K562 (cell line): ENCODE data around the gene MDC1. TPM values are rescaled to one million over a fixed set of nuclear protein-coding genes. Genes with fewer than 3 reads are reported as not detected.

Experiments used
- BCL6 ChIP-seq: fragments of 250-450 bp; sonication (Bioruptor Pico); IDR thresholded peaks from 2 replicates; pipeline ENCODE4 v1.4.0; 2020
- CC2D1A ChIP-seq: fragments of 450-650 bp; IDR thresholded peaks from 2 replicates; pipeline ENCODE4 v1.6.1; 2017; ENCODE audit warnings: mild to moderate bottlenecking
- CEBPZ ChIP-seq: fragments of 150-350 bp; IDR thresholded peaks from 2 replicates; pipeline ENCODE4 v1.6.1; 2014; ENCODE audit warnings: low read depth, mild to moderate bottlenecking, low read length, borderline replicate concordance
- CTCF ChIP-seq, 3 experiments: IDR thresholded peaks in 2 of 3; conservative IDR thresholded peaks in 1 of 3; 2 replicates each; pipeline ENCODE4 v1.5.1; 2011 to 2012; ENCODE audit warnings: low read length in 3 of 3, mild to moderate bottlenecking in 3 of 3, control low read depth in 2 of 3, improper control_type of control experiment in 1 of 3, inconsistent platforms in 1 of 3, low read depth in 1 of 3, mixed read lengths in 1 of 3, moderate library complexity in 1 of 3; ENCODE audit not compliant: insufficient read depth in 2 of 3
- HNRNPLL ChIP-seq: fragments of 200-400 bp; formaldehyde crosslinking; IDR thresholded peaks from 2 replicates; pipeline ENCODE4 v1.6.1; 2017; ENCODE audit warnings: low read length, low read depth, mild to moderate bottlenecking; ENCODE audit not compliant: poor library complexity, severe bottlenecking
- MED1 ChIP-seq: sonication (generic); formaldehyde crosslinking; IDR thresholded peaks from 2 replicates; pipeline ENCODE4 v1.8.1; 2023; ENCODE audit warnings: missing genetic modification reagents, borderline replicate concordance
- MITF ChIP-seq: IDR thresholded peaks from 2 replicates; pipeline ENCODE4 v1.6.1; 2014; ENCODE audit warnings: antibody characterized with exemption
- NCOA6 ChIP-seq: fragments of 450-650 bp; IDR thresholded peaks from 2 replicates; pipeline ENCODE4 v1.6.1; 2017; ENCODE audit warnings: mild to moderate bottlenecking
- PHB ChIP-seq: fragments of 250-450 bp; sonication (Bioruptor Pico); IDR thresholded peaks from 2 replicates; pipeline ENCODE4 v1.5.0; 2021
- SMAD1 ChIP-seq: fragments of 150-350 bp; IDR thresholded peaks from 2 replicates; pipeline ENCODE4 v1.6.1; 2014; ENCODE audit warnings: low read length, low read depth; ENCODE audit not compliant: partially characterized antibody
- SMARCB1 ChIP-seq: IDR thresholded peaks from 2 replicates; pipeline ENCODE4 v1.6.1; 2011; ENCODE audit warnings: improper control_type of control experiment, low read depth; ENCODE audit not compliant: insufficient read length
- TBP ChIP-seq: optimal IDR thresholded peaks from 2 replicates; pipeline ENCODE3; 2011; ENCODE audit warnings: low read depth, low read length, improper control_type of control experiment
- ZBTB26 ChIP-seq: fragments of 450-650 bp; formaldehyde crosslinking; IDR thresholded peaks from 2 replicates; pipeline ENCODE4 v1.4.0; 2022; ENCODE audit warnings: missing genetic modification characterization
- ZNF311 ChIP-seq: fragments of 250-450 bp; sonication (Bioruptor Pico); IDR thresholded peaks from 2 replicates; pipeline ENCODE4 v1.4.0; 2020; ENCODE audit warnings: mild to moderate bottlenecking, moderate library complexity
- ZNF398 ChIP-seq: fragments of 250-450 bp; sonication (Bioruptor Pico); IDR thresholded peaks from 2 replicates; pipeline ENCODE4 v1.8.0; 2021; ENCODE audit warnings: moderate library complexity, mild to moderate bottlenecking, inconsistent platforms
- ZNF778 ChIP-seq: fragments of 450-650 bp; formaldehyde crosslinking; IDR thresholded peaks from 2 replicates; pipeline ENCODE4 v1.4.0; 2020; ENCODE audit warnings: mild to moderate bottlenecking, moderate library complexity
- polyA plus RNA-seq, 8 experiments: library from polyadenylated mRNA; depleted of rRNA in 4 of 8; stranded (reverse) in 5 of 8; unstranded in 3 of 8; fragments of >200 nt; fragmentation: Nextera tagmentation in 2 of 8; fragmentation: Illumina TruSeq in 1 of 8; extraction: Ambion mirVana in 2 of 8; extraction: Trizol in 1 of 8; gene quantifications; 2 replicates each; pipeline versions ENCODE4 v1.2.1 to v1.2.3, GENCODE V29; 2011 to 2014; ENCODE audit warnings: inconsistent platforms in 1 of 8, missing spikeins in 1 of 8
- total RNA-seq, 7 experiments: library from RNA; depleted of rRNA in 6 of 7; stranded (reverse); fragments of >200 nt in 6 of 7; fragmentation: Illumina TruSeq in 2 of 7; extraction: Trizol in 2 of 7; gene quantifications; 2 replicates each; pipeline versions ENCODE4 v1.2.1 to v1.2.3, GENCODE V29; 2011 to 2021; ENCODE audit warnings: low replicate concordance in 1 of 7
- TF ChIP-seq, protein P1 (sequence below), 2 experiments: fragments of 200-800 bp in 1 of 2; sonication (Bioruptor generic) in 1 of 2; sonication (generic) in 1 of 2; formaldehyde crosslinking in 1 of 2; IDR thresholded peaks in 1 of 2; conservative IDR thresholded peaks in 1 of 2; 2 replicates each; pipeline versions ENCODE4 v1.5.0 to v1.6.1; 2016 to 2020; ENCODE audit warnings: missing compliant biosample characterization in 1 of 2, missing genetic modification characterization in 1 of 2, missing genetic modification reagents in 1 of 2

The MDC1 gene
- total and polyA plus RNA-seq, 9 of the 15 experiments (the other 6 are each of a cell fraction or from before 2014, with no cell fraction given), result 8.2 to 114 (median 20.0) TPM

DNA sequence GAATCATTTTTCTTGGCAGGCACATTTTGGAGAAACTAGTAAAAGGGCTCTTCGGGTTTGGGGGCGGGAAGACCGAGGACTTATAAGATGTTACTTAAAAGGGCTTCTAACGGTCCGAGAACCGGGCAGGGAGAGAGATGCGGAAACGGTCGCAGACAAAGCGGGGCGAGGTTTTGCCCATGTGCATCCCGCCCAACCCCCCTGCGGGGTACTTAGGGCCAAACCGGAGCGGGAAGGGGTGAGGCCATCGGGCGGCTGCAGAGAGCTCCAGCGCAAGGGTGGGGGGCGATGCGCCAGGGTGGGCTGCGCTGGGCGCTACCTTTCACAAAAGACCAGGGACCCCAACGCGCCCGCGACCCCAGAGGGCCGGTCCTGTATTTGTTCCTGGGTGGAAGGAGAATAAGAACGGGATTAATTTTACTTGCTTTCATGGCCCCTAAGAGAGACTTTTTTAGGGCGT, 3.7 kb upstream of the MDC1 start (continued):
- TF ChIP-seq ZNF311 (no peak), HNRNPLL (no peak), CTCF (IDR thresholded peaks at IDR 0.05 in 2 of 3, conservative IDR thresholded peaks at IDR 0.05 in 1 of 3; ENCODE audit: insufficient read depth in 2 of 3, low read depth in 1 of 3, low read length in 3 of 3) (no peak; a peak in 1 of 6 replicates), SMARCB1 (no peak), NCOA6 (no peak), SMAD1 (no peak), PHB (CRISPR knock-in tag) (0 out of 2 replicates have a peak, but pooled peaks have one; percentile 19), MITF (no peak), ZNF398 (no peak), CEBPZ (no peak), ZBTB26 (CRISPR knock-in tag) (peak; percentile 79; the same call in 1 of the 2 replicates), BCL6 (CRISPR knock-in tag) (no peak), TBP (no peak), MED1 (CRISPR knock-in tag) (no peak), CC2D1A (no peak), ZNF778 (CRISPR knock-in tag) (no peak)
- TF ChIP-seq, protein P1, sequence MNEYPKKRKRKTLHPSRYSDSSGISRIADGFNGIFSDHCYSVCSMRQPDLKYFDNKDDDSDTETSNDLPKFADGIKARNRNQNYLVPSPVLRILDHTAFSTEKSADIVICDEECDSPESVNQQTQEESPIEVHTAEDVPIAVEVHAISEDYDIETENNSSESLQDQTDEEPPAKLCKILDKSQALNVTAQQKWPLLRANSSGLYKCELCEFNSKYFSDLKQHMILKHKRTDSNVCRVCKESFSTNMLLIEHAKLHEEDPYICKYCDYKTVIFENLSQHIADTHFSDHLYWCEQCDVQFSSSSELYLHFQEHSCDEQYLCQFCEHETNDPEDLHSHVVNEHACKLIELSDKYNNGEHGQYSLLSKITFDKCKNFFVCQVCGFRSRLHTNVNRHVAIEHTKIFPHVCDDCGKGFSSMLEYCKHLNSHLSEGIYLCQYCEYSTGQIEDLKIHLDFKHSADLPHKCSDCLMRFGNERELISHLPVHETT (CRISPR knock-in tag; conservative IDR thresholded peaks at IDR 0.05 in 1 of 2, IDR thresholded peaks at IDR 0.05 in 1 of 2), result no peak; a peak in 1 of 4 replicates
